Activated naive CD8-positive, alpha-beta T cell treated with anti-CD3 and anti-CD28 coated beads for 36 hours (primary cell): ENCODE results near the gene CACNG7. TPM values are rescaled to one million over a fixed set of nuclear protein-coding genes. Genes with fewer than 3 reads are reported as not detected.

ENCODE experiments used
- DNase-seq: peaks from one replicate; pipeline ENCODE4 v3.0.0; 2021
- H3K27ac Mint-ChIP-seq: one replicate; pipeline ENCODE4 v1.8.0; 2022; ENCODE audit warnings: mild to moderate bottlenecking, moderate library complexity, mixed read lengths
- H3K27me3 Mint-ChIP-seq: one replicate; pipeline ENCODE4 v1.8.0; 2022; ENCODE audit warnings: mild to moderate bottlenecking, mixed read lengths
- H3K36me3 Mint-ChIP-seq: one replicate; pipeline ENCODE4 v1.8.0; 2021; ENCODE audit warnings: mild to moderate bottlenecking, mixed read lengths
- H3K4me1 Mint-ChIP-seq: one replicate; pipeline ENCODE4 v1.8.0; 2021; ENCODE audit warnings: mixed read lengths
- H3K4me3 Mint-ChIP-seq: one replicate; pipeline ENCODE4 v1.8.0; 2022; ENCODE audit warnings: mild to moderate bottlenecking, moderate library complexity, mixed read lengths
- H3K9me3 Mint-ChIP-seq: one replicate; pipeline ENCODE4 v1.8.0; 2022; ENCODE audit warnings: mixed read lengths
- total RNA-seq, 2 experiments: library from RNA; stranded (reverse); gene quantifications; one replicate each; pipeline ENCODE4 v1.2.3, GENCODE V29; 2021

CACNG7 gene
- total RNA-seq, 2 experiments from 2014 or later = not detected

- peaks cover 8% of the 10 kb centered on the region for H3K4me1 Mint-ChIP-seq
- H3K27ac Mint-ChIP-seq = no peak overlapping the region
- no peaks in the 10 kb centered on the region for H3K9me3 Mint-ChIP-seq
- H3K4me3 Mint-ChIP-seq = no peak overlapping the region
- peaks cover 29% of the 10 kb centered on the region for H3K27me3 Mint-ChIP-seq
- no peaks in the 10 kb centered on the region for H3K36me3 Mint-ChIP-seq
- no peak for DNase-seq
These were observed 24.8 kb upstream of the CACNG7 start for GRCh38 chr19:53884256-53884655.

GRCh38 chr19:53885036-53885435 is 24.0 kb upstream of the CACNG7 start:
- H3K9me3 Mint-ChIP-seq = no peaks in the 10 kb centered on the region
- no peak overlapping the region for H3K4me3 Mint-ChIP-seq
- DNase-seq = no peak
- H3K27ac Mint-ChIP-seq = no peak overlapping the region
- H3K27me3 Mint-ChIP-seq = peaks cover 32% of the 10 kb centered on the region
- no peaks in the 10 kb centered on the region for H3K36me3 Mint-ChIP-seq
- H3K4me1 Mint-ChIP-seq = peaks cover 8% of the 10 kb centered on the region

GRCh38 chr19:53892301-53892980 is 16.6 kb upstream of the CACNG7 start:
- no peak overlapping the region for H3K4me3 Mint-ChIP-seq
- H3K36me3 Mint-ChIP-seq = no peaks in the 10 kb centered on the region
- no peaks in the 10 kb centered on the region for H3K4me1 Mint-ChIP-seq
- H3K9me3 Mint-ChIP-seq = no peaks in the 10 kb centered on the region
- no peak for DNase-seq
- no peak overlapping the region for H3K27ac Mint-ChIP-seq
- peaks cover 59% of the 10 kb centered on the region for H3K27me3 Mint-ChIP-seq

- H3K9me3 Mint-ChIP-seq = no peaks in the 10 kb centered on the region
- H3K4me1 Mint-ChIP-seq = no peaks in the 10 kb centered on the region
- no peak for DNase-seq
- H3K27ac Mint-ChIP-seq = no peak overlapping the region
- H3K36me3 Mint-ChIP-seq = no peaks in the 10 kb centered on the region
- H3K27me3 Mint-ChIP-seq = peaks cover 64% of the 10 kb centered on the region
- no peak overlapping the region for H3K4me3 Mint-ChIP-seq
These were observed 16.1 kb upstream of the CACNG7 start for GRCh38 chr19:53892981-53893325.

- no peak for DNase-seq
- H3K4me1 Mint-ChIP-seq = peaks cover 4% of the 10 kb centered on the region
- no peak overlapping the region for H3K27ac Mint-ChIP-seq
- H3K27me3 Mint-ChIP-seq = peaks cover 81% of the 10 kb centered on the region
- peaks cover 2% of the 10 kb centered on the region for H3K9me3 Mint-ChIP-seq
- no peak overlapping the region for H3K4me3 Mint-ChIP-seq
- H3K36me3 Mint-ChIP-seq = no peaks in the 10 kb centered on the region
These were observed 14.4 kb upstream of the CACNG7 start for GRCh38 chr19:53894707-53895106.

GRCh38 chr19:53896682-53897081 is 12.4 kb upstream of the CACNG7 start:
- Mint-ChIP-seq H3K4me3 (no peak overlapping the region), H3K27me3 (peaks cover 82% of the 10 kb centered on the region), H3K27ac (no peak overlapping the region), H3K4me1 (peaks cover 4% of the 10 kb centered on the region), H3K9me3 (peaks cover 2% of the 10 kb centered on the region), H3K36me3 (no peaks in the 10 kb centered on the region)
- DNase-seq = no peak

GRCh38 chr19:53897459-53897858 is 11.6 kb upstream of the CACNG7 start:
- H3K4me1 Mint-ChIP-seq = peaks cover 4% of the 10 kb centered on the region
- peaks cover 2% of the 10 kb centered on the region for H3K9me3 Mint-ChIP-seq
- DNase-seq = no peak
- H3K4me3 Mint-ChIP-seq = no peak overlapping the region
- H3K27ac Mint-ChIP-seq = no peak overlapping the region
- H3K27me3 Mint-ChIP-seq = peaks cover 80% of the 10 kb centered on the region
- no peaks in the 10 kb centered on the region for H3K36me3 Mint-ChIP-seq

GRCh38 chr19:53898166-53898565 is 10.9 kb upstream of the CACNG7 start:
- Mint-ChIP-seq H3K27ac (no peak overlapping the region), H3K4me3 (no peak overlapping the region), H3K9me3 (peaks cover 2% of the 10 kb centered on the region), H3K27me3 (peaks cover 80% of the 10 kb centered on the region), H3K4me1 (peaks cover 4% of the 10 kb centered on the region), H3K36me3 (no peaks in the 10 kb centered on the region)
- DNase-seq = no peak

GRCh38 chr19:53898636-53899341 is 10.3 kb upstream of the CACNG7 start:
- Mint-ChIP-seq H3K9me3 (peaks cover 2% of the 10 kb centered on the region), H3K36me3 (no peaks in the 10 kb centered on the region), H3K27ac (no peak overlapping the region), H3K4me1 (peaks cover 4% of the 10 kb centered on the region), H3K4me3 (peak overlapping the region; percentile 10), H3K27me3 (peaks cover 77% of the 10 kb centered on the region)
- no peak for DNase-seq

GRCh38 chr19:53900191-53900860 is 8.8 kb upstream of the CACNG7 start:
- peaks cover 2% of the 10 kb centered on the region for H3K9me3 Mint-ChIP-seq
- H3K27ac Mint-ChIP-seq = no peak overlapping the region
- peaks cover 81% of the 10 kb centered on the region for H3K27me3 Mint-ChIP-seq
- H3K36me3 Mint-ChIP-seq = no peaks in the 10 kb centered on the region
- H3K4me1 Mint-ChIP-seq = peaks cover 4% of the 10 kb centered on the region
- no peak for DNase-seq
- H3K4me3 Mint-ChIP-seq = no peak overlapping the region

GRCh38 chr19:53903055-53903680 is 5.9 kb upstream of the CACNG7 start:
- H3K27me3 Mint-ChIP-seq = peaks cover 83% of the 10 kb centered on the region
- peaks cover 2% of the 10 kb centered on the region for H3K9me3 Mint-ChIP-seq
- no peaks in the 10 kb centered on the region for H3K36me3 Mint-ChIP-seq
- H3K4me1 Mint-ChIP-seq = peaks cover 15% of the 10 kb centered on the region
- DNase-seq = no peak
- no peak overlapping the region for H3K4me3 Mint-ChIP-seq
- H3K27ac Mint-ChIP-seq = no peak overlapping the region

GRCh38 chr19:53904909-53905308 is 4.2 kb upstream of the CACNG7 start:
- Mint-ChIP-seq H3K9me3 (no peaks in the 10 kb centered on the region), H3K36me3 (no peaks in the 10 kb centered on the region), H3K4me1 (peaks cover 16% of the 10 kb centered on the region), H3K4me3 (no peak overlapping the region), H3K27me3 (peaks cover 82% of the 10 kb centered on the region), H3K27ac (no peak overlapping the region)
- no peak for DNase-seq

GRCh38 chr19:53905787-53906186 is 3.3 kb upstream of the CACNG7 start:
- H3K4me1 Mint-ChIP-seq = peaks cover 16% of the 10 kb centered on the region
- H3K27ac Mint-ChIP-seq = no peak overlapping the region
- DNase-seq = no peak
- no peaks in the 10 kb centered on the region for H3K9me3 Mint-ChIP-seq
- no peak overlapping the region for H3K4me3 Mint-ChIP-seq
- peaks cover 82% of the 10 kb centered on the region for H3K27me3 Mint-ChIP-seq
- H3K36me3 Mint-ChIP-seq = no peaks in the 10 kb centered on the region

GRCh38 chr19:53906211-53907192 is 2.6 kb upstream of the CACNG7 start:
- Mint-ChIP-seq H3K4me1 (peaks cover 16% of the 10 kb centered on the region), H3K4me3 (no peak overlapping the region), H3K27me3 (peaks cover 84% of the 10 kb centered on the region), H3K36me3 (no peaks in the 10 kb centered on the region), H3K27ac (no peak overlapping the region), H3K9me3 (no peaks in the 10 kb centered on the region)
- peak; percentile 69 for DNase-seq
